Stimulated activated CD8-positive, alpha-beta memory T cell treated with anti-CD3 and anti-CD28 coated beads, Interleukin-15, amount 100 ng/mL, for 1 hour (primary cell): ENCODE measurements around the gene ANXA1.
"Not testable (repeated sequence)": the region's sequence is repeated elsewhere in the genome, so short reads cannot be mapped to it uniquely, and the experiment has no call there.

ENCODE experiments used
- DNase-seq: peaks from one replicate; pipeline ENCODE4 v3.0.0-alpha.2; 2020; ENCODE audit warnings: low read depth

ANXA1 gene

DNA sequence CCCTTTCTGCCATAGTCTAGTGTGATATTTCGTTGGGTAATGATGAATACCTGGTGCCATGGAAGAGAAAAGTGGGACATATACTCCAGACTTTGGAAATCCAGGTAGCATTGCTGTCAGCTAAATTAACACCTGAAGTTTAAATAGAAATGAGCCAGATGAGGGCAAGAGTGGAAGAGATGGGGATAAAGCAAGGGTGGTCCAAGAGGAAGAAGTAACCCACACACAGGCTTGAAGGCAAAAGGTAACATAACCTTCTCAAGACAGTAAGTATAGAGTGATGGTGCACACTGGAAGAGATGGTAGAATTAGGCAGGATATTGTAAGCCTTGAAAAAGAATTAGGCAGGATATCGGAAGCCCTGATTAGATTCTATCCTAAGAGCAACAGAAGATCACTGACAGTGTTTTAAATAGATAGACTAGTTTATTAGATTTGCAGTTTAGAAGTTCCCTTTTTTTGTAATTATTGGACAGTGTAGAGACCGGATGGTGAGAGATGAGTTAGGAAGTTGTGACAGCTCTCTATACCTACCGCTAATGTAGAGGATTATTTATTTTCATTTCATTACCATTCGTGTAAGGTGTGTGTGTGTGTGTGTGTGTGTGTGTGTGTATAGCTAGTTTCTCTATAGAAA, 16.8 kb downstream of the ANXA1 start:
- DNase-seq = no peak

DNA sequence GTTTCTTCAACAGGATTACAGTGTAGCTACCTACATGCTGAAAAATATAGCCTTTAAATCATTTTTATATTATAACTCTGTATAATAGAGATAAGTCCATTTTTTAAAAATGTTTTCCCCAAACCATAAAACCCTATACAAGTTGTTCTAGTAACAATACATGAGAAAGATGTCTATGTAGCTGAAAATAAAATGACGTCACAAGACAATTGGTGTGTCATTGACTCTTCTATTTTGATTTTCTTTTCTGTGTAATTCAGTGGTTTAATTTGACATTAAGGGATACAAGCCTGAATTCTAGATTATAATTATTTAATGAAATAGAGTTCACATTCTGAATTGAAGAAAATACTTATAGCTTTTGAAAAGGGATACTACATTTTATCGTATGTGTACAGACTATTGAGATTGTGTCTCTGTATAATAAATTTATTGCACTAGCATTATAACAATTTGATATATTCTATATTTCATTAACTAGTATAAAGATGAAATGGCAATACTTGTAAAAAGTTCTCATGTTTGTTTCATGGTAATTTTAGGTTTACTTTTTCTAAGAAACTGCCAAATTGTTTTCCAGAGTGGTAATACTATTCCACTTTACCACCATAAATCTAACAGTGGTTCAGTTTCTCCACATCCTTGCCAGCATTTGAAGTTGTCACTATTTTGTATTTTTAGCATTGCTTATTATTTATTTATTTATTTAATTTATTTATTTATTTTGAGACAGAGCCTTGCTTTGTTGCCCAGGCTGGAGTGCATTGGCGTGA, 18.7 kb downstream of the ANXA1 start:
- no peak for DNase-seq

DNA sequence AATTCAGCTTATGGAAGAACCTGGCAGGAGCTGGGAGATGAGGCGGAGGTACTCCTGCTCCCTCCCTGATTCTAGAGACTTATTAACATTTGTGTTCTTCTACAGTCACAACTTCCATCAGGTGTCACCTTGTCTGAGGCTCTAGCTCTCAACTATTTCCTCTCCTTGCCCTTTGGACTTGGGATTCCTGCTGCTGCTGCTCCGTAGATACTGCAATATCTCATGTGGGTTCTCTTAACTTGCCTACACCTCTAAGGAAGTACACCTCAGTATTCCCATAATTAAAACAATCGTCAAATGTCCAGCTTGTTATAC, 21.2 kb downstream of the ANXA1 start:
- no peak for DNase-seq

DNA sequence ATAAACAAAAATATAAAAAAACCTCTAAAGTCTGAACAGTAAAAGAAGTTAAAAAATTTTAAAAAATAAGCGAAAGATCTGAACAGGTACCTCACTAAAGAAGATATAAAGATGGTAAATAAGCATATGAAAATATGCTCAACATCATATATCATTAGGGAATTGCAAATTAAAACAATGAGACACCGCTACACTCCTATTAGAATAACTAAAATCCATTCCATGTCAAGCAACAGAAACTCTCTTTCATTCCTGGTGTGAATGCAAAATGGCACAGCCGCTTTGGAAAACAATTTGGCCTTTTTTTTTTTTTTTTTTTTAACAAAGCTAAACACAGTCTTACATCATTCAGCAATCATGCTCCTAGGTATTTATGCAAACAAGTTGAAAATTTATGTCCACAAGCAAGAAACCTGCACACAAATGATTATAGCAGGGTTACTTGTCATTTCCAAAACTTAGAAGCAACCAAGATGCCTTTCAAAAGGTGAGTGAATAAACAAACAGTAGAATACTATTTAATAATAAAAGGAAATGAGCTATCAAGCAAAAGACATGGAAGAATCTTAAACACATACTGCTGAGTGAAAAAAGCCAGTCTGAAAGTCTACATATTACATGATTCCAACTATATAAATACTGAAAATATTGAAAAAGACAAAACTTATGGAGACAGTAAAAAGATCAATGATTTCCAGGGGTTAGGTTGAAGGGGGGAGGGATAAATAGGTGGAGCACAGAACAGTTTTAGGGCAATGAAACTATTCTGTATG, 22.1 kb downstream of the ANXA1 start:
- DNase-seq = no peak

DNA sequence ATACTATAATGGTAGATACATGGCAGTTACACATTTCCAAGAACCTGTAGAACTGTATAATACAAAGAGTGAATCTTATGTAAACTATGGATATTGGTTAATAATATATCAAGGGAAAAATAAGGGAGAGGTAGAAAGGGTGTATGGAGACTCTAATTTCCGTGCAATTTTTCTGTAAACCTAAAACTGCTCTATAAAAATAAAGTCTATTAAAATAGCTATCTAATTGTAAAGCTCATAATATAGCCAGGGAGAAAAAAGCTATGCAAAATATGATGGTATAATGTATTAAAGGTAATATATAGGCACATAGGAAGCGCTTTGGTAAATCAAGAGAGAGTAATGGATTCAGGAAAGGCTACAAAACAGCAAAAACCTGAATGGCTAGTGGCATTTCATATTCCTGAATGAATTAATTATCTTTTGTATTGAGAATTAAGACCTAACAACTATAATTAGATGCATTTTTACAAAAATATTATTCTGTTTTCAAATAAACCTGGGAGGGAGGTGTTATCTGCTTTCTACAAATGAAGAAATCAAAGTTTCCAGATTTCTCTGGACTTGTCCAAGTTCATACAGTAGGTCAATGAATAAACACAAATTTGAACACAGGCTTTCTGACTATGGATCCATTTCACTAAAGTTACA, 22.8 kb downstream of the ANXA1 start:
- DNase-seq = no peak

DNA sequence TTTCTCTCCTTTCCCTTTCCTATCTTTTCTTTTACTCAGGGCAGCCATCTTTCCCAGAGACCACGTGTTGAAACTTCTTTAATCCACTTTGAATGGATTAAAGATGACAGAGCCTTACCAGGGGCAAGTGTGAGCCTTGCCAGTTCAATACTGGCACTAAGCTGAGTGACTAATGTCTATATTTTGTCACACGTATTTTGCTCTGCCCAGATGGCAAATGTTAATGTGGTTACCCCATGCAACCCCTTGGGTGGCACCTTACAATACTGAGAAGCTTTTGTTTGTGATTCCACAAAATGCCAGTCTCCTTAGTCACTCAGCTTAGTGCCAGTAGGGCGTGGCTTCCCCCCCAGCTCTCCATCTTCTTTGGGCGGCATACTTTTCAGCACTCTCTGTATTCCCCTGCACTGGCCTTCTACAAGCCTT, 24.8 kb downstream of the ANXA1 start:
- DNase-seq = no peak

DNA sequence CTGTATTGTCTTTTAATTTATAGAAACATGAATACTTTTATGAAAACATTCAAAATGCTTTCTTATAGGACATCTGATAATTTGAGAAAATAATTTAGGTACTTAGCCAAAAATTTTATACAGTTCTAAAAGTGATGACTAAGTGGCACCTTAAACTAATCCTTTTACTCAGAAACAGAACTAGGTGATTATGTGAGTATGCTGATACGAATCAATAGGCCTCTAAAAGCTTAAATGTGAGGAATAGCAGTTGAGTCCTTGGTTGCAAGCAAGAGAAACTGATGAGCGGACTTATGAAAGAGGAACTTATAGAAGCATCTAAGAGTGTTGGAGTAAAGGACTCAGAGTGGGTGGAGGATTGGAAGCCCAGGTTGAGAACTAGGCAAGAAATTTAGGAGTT, 26.4 kb downstream of the ANXA1 start:
- DNase-seq = no peak

DNA sequence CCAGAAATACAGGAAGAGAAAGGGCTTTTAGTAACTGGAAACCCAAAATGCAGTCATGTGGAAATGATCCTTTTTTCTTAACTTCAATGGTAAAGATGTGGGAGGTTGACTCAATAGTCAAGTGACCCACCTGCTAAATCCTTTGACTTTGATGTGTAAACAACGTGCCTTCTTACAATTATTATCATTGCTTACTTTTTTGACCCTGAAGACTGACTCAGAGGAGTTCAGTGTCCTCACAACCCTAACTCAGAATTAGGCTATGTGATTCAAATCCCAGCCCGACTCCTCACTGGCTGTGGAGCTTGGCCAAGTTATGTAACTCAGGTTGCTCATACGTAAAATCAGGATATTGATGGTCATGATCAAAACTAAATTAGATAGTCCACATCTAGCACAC, 27.9 kb downstream of the ANXA1 start:
- no peak for DNase-seq

DNA sequence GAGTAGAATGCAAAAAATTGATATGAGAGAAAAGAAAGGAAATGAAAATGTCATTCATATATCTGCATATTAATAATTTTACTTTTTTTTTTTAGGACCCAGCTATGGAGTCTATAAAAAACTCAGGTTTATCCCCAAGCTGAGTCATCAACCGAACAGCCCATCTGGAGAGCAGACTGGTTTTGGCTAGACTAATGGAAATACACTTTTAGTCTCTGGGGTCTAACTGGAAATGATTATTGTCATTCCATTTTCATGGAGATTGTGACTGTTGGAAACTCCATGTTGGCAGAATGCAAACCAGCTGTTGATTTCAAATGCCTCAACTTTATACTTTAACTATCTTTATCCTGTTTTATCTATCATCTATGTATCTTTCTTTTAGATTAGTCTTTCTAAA, 28.7 kb downstream of the ANXA1 start:
- DNase-seq = no peak

DNA sequence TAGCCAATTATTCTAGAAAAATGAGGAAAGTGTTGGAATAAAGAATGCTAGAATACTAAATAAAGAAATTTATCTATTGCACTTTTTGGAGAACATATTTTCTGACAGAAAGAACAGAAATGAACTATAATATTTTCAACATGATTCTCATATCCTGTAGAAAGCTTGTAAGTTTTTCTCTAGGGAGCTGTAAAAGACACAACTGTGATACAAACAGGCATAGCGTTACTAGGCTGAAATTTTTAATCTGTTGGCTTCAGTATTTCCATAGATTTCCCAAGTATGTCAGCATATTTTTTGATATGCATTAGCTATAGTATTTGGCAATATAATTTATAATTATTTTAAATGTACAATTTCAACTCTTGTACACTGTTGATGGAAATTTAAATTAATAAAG, 31.3 kb downstream of the ANXA1 start:
- DNase-seq = no peak

DNA sequence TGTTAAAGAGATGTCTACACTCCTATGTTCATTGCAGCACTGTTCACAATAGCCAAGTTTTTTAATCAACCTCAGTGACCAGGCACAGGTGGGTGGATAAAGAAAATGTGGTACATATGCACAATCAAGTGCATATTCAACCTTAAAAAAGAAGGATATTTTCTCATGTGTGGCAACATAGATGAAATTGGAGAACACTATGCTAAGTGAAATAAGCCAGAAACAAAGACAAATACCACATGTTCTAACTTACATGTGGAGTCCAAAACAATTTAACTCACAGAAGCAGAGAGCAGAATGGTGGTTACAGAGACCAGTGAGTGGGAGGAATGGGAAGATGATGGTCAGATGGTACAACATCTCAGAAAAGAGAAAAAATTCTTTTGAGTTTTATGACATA, 31.8 kb downstream of the ANXA1 start:
- DNase-seq = no peak

DNA sequence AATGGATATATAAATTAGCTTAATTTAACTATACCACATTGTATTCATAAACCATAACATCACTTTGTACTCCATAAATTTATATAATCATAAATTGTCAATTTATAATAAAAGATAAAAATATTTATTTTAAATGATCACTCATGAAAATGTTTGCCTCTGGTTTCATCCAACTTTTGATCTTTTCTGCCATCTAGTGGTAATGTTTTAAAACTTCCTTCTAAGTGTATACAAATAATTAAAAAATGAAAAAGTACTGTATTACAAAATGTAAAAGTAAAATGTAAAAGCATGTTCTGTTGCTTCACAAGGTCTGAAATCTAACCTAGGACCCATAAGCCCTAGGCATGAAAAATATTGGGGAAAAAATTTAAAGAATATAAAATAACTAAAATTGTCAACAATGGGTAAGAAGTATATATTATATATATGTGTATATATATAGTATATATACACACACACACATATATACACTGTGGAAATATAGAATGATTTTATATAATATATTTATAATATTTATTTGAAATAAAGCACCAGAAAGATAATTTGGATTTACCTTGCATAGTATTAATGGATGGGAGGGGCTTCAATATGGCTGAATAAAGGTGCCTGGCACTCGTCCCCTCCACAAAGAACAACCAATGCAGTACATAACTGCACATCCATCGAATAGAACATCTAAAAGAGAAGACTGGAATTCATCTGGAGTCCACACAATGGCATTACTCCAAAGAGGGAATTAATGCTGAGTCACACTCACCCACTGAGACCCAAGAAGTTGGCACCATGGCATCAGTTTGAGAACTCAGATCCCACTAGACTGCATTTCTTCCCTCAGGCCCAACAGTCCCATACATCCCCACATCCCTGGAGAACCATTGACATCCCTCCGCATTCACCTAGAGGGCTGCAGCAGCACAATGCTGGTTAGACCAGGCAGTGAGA, 32.5 kb downstream of the ANXA1 start:
- DNase-seq = no peak

DNA sequence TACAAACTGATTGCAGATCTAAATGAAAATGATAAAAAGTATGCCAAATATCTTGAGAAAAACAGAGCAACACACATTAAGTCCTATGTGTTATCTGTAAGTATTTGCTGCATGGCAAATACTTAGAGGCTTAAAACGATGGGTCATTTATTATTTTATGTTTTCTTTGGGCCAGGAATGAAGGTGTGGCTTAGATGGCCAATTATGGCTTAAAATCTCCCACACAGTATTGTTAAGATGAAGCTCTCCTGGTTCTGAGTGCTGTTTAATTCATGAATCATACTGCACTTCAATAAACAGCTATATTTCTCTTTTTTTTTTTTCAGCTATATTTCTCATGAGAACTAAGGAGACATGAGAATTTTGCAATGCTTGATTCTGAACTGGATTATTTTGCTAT, 39.4 kb downstream of the ANXA1 start:
- not testable (repeated sequence) for DNase-seq

DNA sequence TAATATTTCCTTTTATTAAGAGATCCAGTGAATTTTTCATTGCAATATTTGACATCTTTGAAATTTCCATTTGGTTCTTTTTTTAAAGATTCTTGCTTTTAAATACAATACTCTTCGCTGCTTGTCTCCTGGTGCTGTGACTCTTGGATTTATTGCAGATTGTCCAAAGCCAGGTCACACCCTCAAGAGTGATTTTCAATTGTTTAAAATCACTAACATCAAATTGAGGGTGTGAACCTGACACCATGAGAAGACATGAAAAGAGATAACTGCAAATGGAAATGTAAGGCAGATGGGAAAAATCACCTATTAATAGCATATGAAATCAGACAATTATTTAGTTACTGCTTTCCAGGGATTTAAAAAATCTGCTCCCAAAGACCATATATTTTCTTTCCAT, 42.6 kb downstream of the ANXA1 start:
- DNase-seq = no peak

DNA sequence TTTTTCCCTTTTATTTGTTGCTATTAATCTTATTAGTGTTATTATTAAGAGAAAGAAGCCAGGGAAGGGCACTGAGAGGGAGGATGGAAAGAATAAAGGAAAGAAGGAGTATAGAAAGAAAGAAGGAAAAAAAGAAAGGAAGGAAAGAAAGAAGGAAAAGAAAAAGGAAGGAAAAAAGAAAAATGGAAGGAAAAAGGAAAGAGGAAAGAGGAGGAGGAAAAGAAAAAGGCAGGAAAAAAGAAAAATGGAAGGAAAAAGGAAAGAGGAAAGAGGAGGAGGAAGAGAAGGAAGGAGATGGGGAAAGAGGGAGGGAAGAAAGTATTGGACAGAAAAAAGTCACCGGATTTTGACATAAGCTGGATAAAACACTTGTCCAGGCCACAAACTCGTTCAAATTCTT, 47.8 kb downstream of the ANXA1 start:
- DNase-seq = no peak

DNA sequence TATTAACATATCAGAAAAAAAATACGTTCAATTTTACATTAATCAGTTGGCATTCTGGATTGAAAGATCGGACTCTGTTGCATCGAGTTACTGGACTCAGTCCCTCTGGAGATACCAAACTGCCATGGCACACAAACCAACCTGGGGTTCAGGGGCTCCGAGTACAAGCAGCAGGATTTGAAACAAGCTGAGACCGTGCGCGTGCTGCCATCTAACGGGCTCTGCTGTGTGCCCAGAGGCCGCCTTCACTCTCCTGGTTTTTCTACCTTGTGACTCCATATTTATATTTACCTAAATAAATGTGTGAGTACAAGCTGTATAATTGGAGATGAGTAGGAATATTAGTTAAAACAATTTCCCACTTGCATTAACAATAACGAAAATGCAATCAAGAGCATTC, 48.2 kb downstream of the ANXA1 start:
- DNase-seq = no peak

DNA sequence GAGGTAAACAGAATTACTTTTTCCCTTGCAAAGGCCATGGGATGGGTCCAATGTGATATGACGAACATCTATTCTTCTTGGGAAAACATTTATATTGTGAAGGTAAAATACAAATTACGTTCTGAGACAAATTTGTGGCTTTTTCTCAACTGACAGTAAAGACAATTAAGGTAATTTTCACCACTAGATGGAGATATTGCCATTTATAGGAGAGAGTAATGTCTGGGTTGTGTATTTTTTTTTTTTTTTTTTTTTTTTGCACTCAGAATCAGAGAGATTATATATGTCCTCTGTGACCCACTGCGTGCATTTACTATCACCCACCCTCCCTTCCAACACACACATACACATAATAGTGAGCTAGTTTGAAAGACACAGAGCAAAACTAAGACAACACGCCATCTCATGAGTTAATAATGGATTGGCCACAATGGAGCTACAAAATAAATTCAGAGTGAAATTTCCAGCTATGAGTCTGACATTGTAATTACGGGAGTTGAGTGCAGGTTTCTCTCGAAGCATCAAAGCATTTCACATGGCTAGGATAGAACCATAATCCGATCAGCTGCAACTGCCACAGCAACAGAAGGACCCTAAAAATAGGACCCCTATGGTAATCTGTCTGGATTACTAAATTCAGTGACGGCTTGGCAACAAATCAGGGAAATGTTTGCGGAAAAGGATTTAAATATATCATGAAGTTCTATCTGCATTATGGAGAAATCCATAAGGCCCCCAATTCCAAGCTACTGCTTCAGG, 49.2 kb downstream of the ANXA1 start:
- DNase-seq = no peak

DNA sequence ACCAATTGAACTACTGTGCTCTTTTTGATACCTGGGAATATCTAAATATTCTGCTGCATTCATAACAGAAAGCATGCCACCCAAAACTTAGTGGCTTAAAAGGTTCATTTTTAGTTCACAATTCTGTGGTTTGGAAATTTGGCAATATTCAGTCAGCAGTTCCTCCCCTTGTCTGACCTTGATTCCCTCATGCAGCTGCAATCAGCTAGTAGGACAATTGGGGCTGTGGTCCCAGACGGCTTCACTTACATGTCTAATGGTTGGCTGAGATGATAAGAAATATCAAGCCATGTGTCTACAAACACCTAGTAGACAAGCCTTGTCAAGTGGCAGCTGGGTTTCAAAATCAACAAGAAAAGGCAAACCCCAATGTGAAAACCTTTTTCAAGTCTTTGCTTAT, 51.3 kb downstream of the ANXA1 start:
- DNase-seq = no peak

DNA sequence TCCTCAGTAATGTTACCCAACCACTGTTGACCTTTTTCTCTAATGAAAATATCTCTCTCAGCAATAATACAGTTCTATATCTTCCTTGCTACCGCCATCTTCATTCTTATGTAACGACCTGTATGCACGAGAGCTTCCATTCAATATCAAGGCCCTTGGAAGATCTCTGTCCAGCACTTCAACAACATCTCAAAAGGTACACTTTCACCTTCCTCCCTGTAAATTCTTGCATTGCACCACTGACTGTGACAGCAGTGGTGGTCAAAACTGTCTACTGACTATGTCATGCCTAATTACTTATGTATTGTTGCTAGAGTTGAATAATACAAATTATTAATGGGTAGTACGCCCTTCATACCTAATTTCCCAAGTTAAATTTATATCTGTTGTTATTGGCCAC, 53.3 kb downstream of the ANXA1 start:
- DNase-seq = no peak

DNA sequence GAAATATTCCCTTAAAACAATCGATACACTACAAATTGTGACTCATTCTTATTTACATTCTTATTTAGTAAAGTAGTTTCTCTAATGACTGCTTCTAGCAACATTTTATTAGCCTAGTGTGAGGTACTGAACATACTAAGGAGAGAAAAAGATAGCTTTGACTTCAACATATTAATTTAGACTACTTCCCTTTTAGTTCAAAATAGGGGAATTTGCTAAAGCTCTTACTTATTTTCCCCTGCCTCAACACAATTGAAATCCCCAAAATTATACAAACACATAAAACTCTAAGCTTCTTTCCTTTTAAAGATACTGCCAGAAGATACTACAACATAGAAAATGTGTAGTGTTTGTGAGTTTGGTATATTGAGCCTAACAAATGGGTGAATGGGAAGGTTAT, 55.2 kb downstream of the ANXA1 start:
- no peak for DNase-seq
